IgD-negative memory B cell (primary cell): Measurements from ENCODE around the gene ANXA2. TPM values are rescaled to one million over a fixed set of nuclear protein-coding genes. Genes with fewer than 3 reads are reported as not detected.
"Not testable (repeated sequence)": the region's sequence is repeated elsewhere in the genome, so short reads cannot be mapped to it uniquely, and the experiment has no call there.

Experiments used
- H3K27ac Mint-ChIP-seq, 3 donors: one replicate each; pipeline ENCODE4 v1.8.0; 2020 to 2022; ENCODE audit warnings: mild to moderate bottlenecking in 3 of 3, mixed read lengths in 3 of 3, moderate library complexity in 1 of 3
- H3K27me3 Mint-ChIP-seq: one replicate; pipeline ENCODE4 v1.8.0; 2021; ENCODE audit warnings: mixed read lengths
- H3K36me3 Mint-ChIP-seq: one replicate; pipeline ENCODE4 v1.8.0; 2020; ENCODE audit warnings: mild to moderate bottlenecking, mixed read lengths
- H3K4me1 Mint-ChIP-seq, 3 donors: one replicate each; pipeline ENCODE4 v1.8.0; 2020 to 2022; ENCODE audit warnings: mixed read lengths in 3 of 3, mild to moderate bottlenecking in 1 of 3
- H3K4me3 Mint-ChIP-seq, 4 donors: one replicate each; pipeline ENCODE4 v1.8.0; 2020 to 2022; ENCODE audit warnings: mild to moderate bottlenecking in 4 of 4, mixed read lengths in 4 of 4, moderate library complexity in 3 of 4
- H3K9me3 Mint-ChIP-seq, 3 donors: one replicate each; pipeline ENCODE4 v1.8.0; 2020 to 2021; ENCODE audit warnings: mixed read lengths in 3 of 3, mild to moderate bottlenecking in 1 of 3
- polyA plus RNA-seq: library from polyadenylated mRNA; unstranded; fragments of 300-500 nt; fragmentation: Illumina TruSeq; gene quantifications from one replicate; pipeline ENCODE4 v1.2.3, GENCODE V29; 2021

Gene ANXA2
- polyA plus RNA-seq, 1 donor from 2014 or later = 462 TPM

DNA sequence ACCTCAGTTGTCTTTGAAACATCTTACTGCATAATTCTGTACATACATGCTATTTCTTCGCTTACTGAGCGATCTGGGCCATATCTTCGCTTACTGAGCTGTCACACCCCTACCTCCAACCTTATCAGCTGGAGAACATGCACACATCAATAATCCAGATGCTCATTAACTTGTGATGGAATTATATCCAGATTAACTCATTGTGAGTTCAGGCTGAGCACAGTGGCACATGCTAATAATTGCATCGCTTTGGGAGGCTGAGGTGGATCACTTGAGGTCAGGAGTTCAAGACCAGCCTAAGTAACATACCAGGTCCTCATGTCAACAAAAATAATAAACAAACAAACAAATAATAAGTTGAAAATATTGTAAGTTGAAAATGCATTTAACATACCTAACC is 19.3 kb upstream of the ANXA2 start:
- no peak overlapping the region for H3K4me3 Mint-ChIP-seq
- peaks cover 2% of the 10 kb centered on the region for H3K36me3 Mint-ChIP-seq
- H3K4me1 Mint-ChIP-seq = peaks cover 0 to 2% (median 0%) of the 10 kb centered on the region in 3 donors
- H3K27me3 Mint-ChIP-seq = no peaks in the 10 kb centered on the region
- H3K27ac Mint-ChIP-seq = no peak overlapping the region
- no peaks in the 10 kb centered on the region for H3K9me3 Mint-ChIP-seq

DNA sequence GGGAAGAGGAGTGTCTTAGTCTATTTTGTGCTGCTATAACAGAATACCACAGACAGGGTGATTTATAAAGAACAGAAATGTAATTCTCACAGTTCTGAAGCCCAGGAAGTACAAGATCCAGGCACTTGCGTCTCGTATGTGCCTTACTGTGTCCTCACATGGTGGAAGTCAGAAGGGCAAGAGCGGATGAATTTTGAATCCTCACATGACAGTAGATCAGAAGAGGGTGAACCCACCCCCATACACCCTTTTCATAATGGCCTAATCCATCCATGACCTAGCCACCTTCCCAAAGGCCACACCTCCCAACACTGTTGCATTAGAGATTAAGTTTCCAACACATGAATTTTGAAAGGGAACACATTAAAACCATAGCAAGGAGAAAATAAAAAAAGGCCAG is 18.7 kb upstream of the ANXA2 start:
- H3K27ac Mint-ChIP-seq = no peak overlapping the region
- no peaks in the 10 kb centered on the region for H3K9me3 Mint-ChIP-seq
- H3K4me3 Mint-ChIP-seq = no peak overlapping the region
- peaks cover 2% of the 10 kb centered on the region for H3K36me3 Mint-ChIP-seq
- no peaks in the 10 kb centered on the region for H3K27me3 Mint-ChIP-seq
- H3K4me1 Mint-ChIP-seq = peaks cover 0 to 3% (median 0%) of the 10 kb centered on the region in 3 donors

DNA sequence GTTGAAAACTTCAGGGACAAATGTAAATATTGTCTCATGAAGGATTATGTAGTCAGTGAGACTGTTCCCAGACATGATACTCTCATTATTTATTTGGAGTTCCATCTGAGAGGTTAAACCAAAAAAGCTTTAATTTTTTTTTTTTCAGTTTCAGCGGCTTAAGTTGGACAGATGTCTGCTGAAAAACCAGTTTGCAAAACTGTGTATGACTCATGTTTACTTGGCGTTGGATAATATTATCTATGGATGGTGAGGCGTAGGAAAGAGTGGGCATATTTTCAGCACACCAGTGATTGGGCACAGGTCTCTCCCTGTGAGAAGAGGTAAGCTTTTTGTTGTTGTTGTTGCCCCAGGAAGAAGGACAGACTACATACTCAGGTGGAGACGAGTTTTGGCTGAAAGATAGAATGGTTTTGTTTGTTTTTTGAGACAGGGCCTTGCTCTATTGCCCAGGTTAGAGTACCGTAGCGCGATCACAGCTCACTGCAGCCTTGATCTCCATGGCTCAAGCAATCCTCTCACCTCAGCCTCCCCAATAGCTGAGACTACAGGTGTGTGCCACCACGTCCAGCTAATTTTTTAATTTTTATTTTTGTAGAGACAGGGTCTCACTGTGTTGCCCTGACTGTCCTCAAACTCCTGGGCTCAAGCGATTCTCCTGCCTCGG is 16.4 kb upstream of the ANXA2 start:
- Mint-ChIP-seq H3K9me3 (no peaks in the 10 kb centered on the region), H3K4me3 (no peak overlapping the region), H3K4me1 (peaks cover 0 to 5% (median 4%) of the 10 kb centered on the region in 3 donors), H3K27me3 (no peaks in the 10 kb centered on the region), H3K36me3 (no peaks in the 10 kb centered on the region), H3K27ac (peak overlapping the region in 1 of 3 donors; percentile 25)

- H3K4me1 Mint-ChIP-seq = peaks cover 5 to 13% (median 12%) of the 10 kb centered on the region in 3 donors
- H3K27me3 Mint-ChIP-seq = no peaks in the 10 kb centered on the region
- H3K27ac Mint-ChIP-seq = no peak overlapping the region
- H3K36me3 Mint-ChIP-seq = no peaks in the 10 kb centered on the region
- no peak overlapping the region for H3K4me3 Mint-ChIP-seq
- no peaks in the 10 kb centered on the region for H3K9me3 Mint-ChIP-seq
Measured at GRCh38 chr15:60413231-60413824, 15.5 kb upstream of the ANXA2 start.

DNA sequence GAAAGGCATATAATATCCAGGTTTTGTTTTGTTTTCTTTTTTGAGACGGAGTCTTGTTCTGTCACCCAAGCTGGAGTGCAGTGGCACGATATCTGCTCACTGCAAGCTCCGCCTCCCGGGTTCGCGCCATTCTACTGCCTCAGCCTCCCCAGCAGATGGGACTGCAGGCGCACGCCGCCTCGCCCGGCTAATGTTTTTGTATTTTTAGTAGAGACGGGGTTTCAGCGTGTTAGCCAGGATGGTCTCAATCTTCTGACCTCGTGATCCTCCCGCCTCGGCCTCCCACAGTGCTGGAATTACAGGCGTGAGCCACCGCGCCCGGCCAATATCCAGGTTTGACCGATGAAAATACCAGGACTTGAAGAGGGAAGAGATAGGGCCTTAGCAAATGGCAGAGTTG is 15.0 kb upstream of the ANXA2 start:
- not testable (repeated sequence) for H3K27ac Mint-ChIP-seq, H3K9me3 Mint-ChIP-seq, H3K36me3 Mint-ChIP-seq, H3K27me3 Mint-ChIP-seq, H3K4me3 Mint-ChIP-seq
- H3K4me1 Mint-ChIP-seq = peaks cover 7 to 15% (median 14%) of the 10 kb centered on the region in 3 donors

DNA sequence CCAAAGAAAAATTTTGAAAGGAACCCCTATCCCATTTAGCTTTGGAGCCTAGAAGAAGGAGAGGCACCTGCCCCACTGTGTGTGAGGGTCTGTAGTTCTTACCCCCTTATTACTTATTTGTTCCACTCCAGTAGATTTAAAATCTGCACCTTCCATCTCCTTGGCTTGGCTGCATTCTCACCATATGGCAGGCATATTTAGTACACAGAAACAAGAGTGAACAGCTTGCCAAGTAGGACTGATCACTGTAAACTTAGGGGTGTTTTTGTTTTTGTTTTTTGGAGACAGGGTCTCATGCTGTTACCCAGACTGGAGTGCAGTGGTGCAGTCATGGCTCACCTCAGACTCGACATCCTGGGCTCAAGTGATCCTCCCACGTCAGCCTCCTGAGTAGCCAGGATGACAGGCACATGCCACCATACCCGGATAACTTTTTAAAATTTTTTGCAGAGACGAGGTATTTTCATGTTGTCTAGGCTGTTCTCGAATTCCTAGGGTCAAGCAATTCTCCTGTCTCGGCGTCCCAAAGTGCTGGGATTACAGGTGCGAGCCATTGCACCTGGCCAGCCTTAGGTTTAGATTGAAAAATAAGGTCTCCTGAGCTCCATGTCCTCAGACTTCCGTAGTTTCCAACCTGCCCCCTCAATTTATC is 14.1 kb upstream of the ANXA2 start:
- H3K4me3 Mint-ChIP-seq = no peak overlapping the region
- no peak overlapping the region for H3K27ac Mint-ChIP-seq

DNA sequence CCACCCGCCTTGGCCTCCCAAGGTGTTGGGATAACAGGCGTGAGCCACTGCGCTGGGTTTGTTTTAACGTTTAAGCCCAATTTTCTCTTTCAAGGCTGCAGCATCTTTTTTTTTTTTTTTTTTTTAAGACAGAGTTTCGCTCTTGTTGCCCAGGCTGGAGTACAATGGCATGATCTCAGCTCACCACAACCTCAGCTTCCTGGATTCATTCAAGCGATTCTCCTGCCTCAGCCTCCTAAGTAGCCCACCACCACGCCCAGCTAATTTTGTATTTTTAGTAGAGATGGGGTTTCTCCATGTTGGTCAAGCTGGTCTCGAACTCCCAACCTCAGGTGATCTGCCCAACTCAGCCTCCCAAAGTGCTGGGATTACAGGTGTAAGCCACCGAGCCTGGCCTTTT is 12.6 kb upstream of the ANXA2 start:
- not testable (repeated sequence) for H3K36me3 Mint-ChIP-seq, H3K9me3 Mint-ChIP-seq, H3K27me3 Mint-ChIP-seq, H3K27ac Mint-ChIP-seq
- H3K4me3 Mint-ChIP-seq = peak overlapping the region in 1 of 4 donors; percentile 71
- H3K4me1 Mint-ChIP-seq = peaks cover 14 to 16% (median 15%) of the 10 kb centered on the region in 3 donors

More for the DNA sequence above, 14.1 kb upstream of the ANXA2 start:
- H3K9me3 Mint-ChIP-seq = no peaks in the 10 kb centered on the region
- no peaks in the 10 kb centered on the region for H3K27me3 Mint-ChIP-seq
- H3K36me3 Mint-ChIP-seq = no peaks in the 10 kb centered on the region
- H3K4me1 Mint-ChIP-seq = peaks cover 7 to 15% (median 14%) of the 10 kb centered on the region in 3 donors

- Mint-ChIP-seq H3K27ac (peak overlapping the region in 2 of 3 donors; percentile 7 to 25), H3K36me3 (no peaks in the 10 kb centered on the region), H3K4me1 (peaks cover 14 to 15% (median 14%) of the 10 kb centered on the region in 3 donors), H3K9me3 (no peaks in the 10 kb centered on the region), H3K4me3 (peak overlapping the region in 3 of 4 donors; percentile 8 to 86 (median 65)), H3K27me3 (no peaks in the 10 kb centered on the region)
Measured at GRCh38 chr15:60408463-60408981, 10.7 kb upstream of the ANXA2 start.

DNA sequence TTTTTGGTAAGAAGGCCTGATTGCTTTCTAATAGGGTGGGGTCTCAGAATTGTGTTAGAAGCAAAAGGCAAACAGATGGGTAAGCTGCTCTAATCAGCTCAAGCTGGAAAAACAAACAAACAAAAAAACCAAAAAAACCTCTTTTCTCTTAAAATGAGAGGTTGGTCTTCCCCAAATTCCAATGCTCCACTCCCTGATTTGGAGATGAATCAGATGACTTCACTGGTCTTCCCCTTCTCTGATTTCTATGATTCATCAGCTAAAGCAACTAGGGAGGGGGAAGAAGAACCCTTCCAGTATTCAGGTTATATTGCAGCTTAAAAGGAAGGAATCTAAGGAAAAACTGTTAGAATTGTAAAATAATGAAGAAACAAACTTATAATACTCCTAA is 9.6 kb upstream of the ANXA2 start:
- no peaks in the 10 kb centered on the region for H3K36me3 Mint-ChIP-seq
- H3K27ac Mint-ChIP-seq = no peak overlapping the region
- peaks cover 14 to 15% (median 14%) of the 10 kb centered on the region in 3 donors for H3K4me1 Mint-ChIP-seq
- H3K4me3 Mint-ChIP-seq = no peak overlapping the region
- no peaks in the 10 kb centered on the region for H3K27me3 Mint-ChIP-seq
- H3K9me3 Mint-ChIP-seq = no peaks in the 10 kb centered on the region

- Mint-ChIP-seq H3K27me3 (no peaks in the 10 kb centered on the region), H3K27ac (peak overlapping the region in 1 of 3 donors; percentile 63), H3K36me3 (no peaks in the 10 kb centered on the region), H3K4me3 (no peak overlapping the region), H3K9me3 (no peaks in the 10 kb centered on the region), H3K4me1 (peaks cover 13 to 15% (median 14%) of the 10 kb centered on the region in 3 donors)
Measured at GRCh38 chr15:60406513-60407414, 9.0 kb upstream of the ANXA2 start.

GRCh38 chr15:60405399-60405798 is 7.6 kb upstream of the ANXA2 start:
- no peak overlapping the region for H3K27ac Mint-ChIP-seq
- no peaks in the 10 kb centered on the region for H3K27me3 Mint-ChIP-seq
- H3K36me3 Mint-ChIP-seq = no peaks in the 10 kb centered on the region
- no peaks in the 10 kb centered on the region for H3K9me3 Mint-ChIP-seq
- H3K4me1 Mint-ChIP-seq = peaks cover 13 to 15% (median 14%) of the 10 kb centered on the region in 3 donors
- H3K4me3 Mint-ChIP-seq = no peak overlapping the region

GRCh38 chr15:60404351-60404750 is 6.6 kb upstream of the ANXA2 start:
- H3K27me3 Mint-ChIP-seq, H3K9me3 Mint-ChIP-seq, H3K36me3 Mint-ChIP-seq, H3K4me3 Mint-ChIP-seq: not testable (repeated sequence)
- peaks cover 13 to 16% (median 13%) of the 10 kb centered on the region in 3 donors for H3K4me1 Mint-ChIP-seq
- peak overlapping the region in 1 of 3 donors; percentile 39 for H3K27ac Mint-ChIP-seq

- Mint-ChIP-seq H3K36me3 (no peaks in the 10 kb centered on the region), H3K27ac (peak overlapping the region in 2 of 3 donors; percentile 60 to 74), H3K27me3 (no peaks in the 10 kb centered on the region), H3K4me3 (peak overlapping the region in 1 of 4 donors; percentile 66), H3K4me1 (peaks cover 17 to 21% (median 20%) of the 10 kb centered on the region in 3 donors), H3K9me3 (no peaks in the 10 kb centered on the region)
Measured at GRCh38 chr15:60400944-60401343, 3.2 kb upstream of the ANXA2 start.

GRCh38 chr15:60399931-60400330 is 2.1 kb upstream of the ANXA2 start:
- Mint-ChIP-seq H3K27ac (peak overlapping the region in 1 of 3 donors; percentile 86), H3K27me3 (no peaks in the 10 kb centered on the region), H3K4me1 (peaks cover 24 to 27% (median 26%) of the 10 kb centered on the region in 3 donors), H3K9me3 (no peaks in the 10 kb centered on the region), H3K4me3 (peak overlapping the region in 2 of 4 donors; percentile 95 to 98), H3K36me3 (no peaks in the 10 kb centered on the region)
